Motor neuron (in vitro differentiated cells): Measurements from ENCODE around the gene CCL23. TPM values are rescaled to one million over a fixed set of nuclear protein-coding genes. Genes with fewer than 3 reads are reported as not detected.

Source experiments
- ATAC-seq, 8 experiments: fragments of 200-7000 bp; cut with Tn5 transposase; replicated peaks in 6 of 8; 2 replicates each; pipeline ENCODE4 v1.8.0; 2021; ENCODE audit warnings: mild to moderate bottlenecking in 8 of 8, moderate library complexity in 8 of 8
- H3K27ac ChIP-seq, 2 donors: fragments of 250-450 bp; sonication (Bioruptor Pico); 2 replicates each; pipeline ENCODE4 v1.9.0; 2021; ENCODE audit warnings: antibody characterized with exemption in 2 of 2, mild to moderate bottlenecking in 2 of 2, moderate library complexity in 1 of 2
- H3K4me1 ChIP-seq, 2 donors: fragments of 250-450 bp; sonication (Bioruptor Pico); replicated peaks in 1 of 2; 2 replicates each; pipeline ENCODE4 v1.6.1; 2021; ENCODE audit warnings: antibody characterized with exemption in 2 of 2, mild to moderate bottlenecking in 2 of 2, moderate library complexity in 1 of 2
- H3K4me3 ChIP-seq, 5 donors: fragments of 250-450 bp; sonication (Bioruptor Pico); 2 replicates each; pipeline ENCODE4 v1.9.0; 2021; ENCODE audit warnings: antibody characterized with exemption in 5 of 5, mild to moderate bottlenecking in 5 of 5, moderate library complexity in 4 of 5
- WGBS, 10 experiments: fragments of 450-650 bp; shearing (Covaris generic); methylation state at CpG; one replicate each; pipeline ENCODE4 v1.0.0; 2022; 5-methylcytosine and 5-hydroxymethylcytosine counted together
- in situ Hi-C, 9 experiments: fragments of 400-800 bp; cut with MboI; loops; one replicate each; pipeline ENCODE4 v1.15.0; 2021; ENCODE audit warnings: low sequenced_read_pairs in 9 of 9, low pct_unique_long_range_greater_than_20kb in 2 of 9; ENCODE audit not compliant: unreplicated experiment in 9 of 9
- total RNA-seq, 8 experiments: library from RNA; unstranded; fragments of 300-600 nt; gene quantifications; 2 replicates each; pipeline versions ENCODE4 v1.2.3 to v1.2.4, GENCODE V29; 2022

CCL23 gene, protein sequence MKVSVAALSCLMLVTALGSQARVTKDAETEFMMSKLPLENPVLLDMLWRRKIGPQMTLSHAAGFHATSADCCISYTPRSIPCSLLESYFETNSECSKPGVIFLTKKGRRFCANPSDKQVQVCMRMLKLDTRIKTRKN
- not detected for total RNA-seq

DNA sequence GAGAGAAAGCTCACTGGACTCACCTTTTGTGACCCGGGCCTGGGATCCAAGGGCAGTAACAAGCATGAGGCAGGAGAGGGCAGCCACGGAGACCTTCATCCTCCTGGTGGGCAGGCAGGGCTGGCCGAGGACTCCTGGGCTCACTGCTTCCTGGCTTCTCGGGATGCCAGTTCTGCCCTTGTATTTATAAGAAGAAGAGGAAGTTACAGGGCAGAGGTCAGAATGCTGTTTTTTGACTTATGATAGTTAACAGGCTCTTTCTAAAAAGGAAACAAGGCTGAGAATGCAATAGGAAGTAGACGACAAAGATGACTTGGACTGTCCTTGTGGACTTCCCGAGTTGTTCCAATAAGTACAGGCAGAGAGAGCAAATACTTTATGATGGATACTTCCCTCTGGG is at the start of gene CCL23:
Gene CCL23 (minus strand): TSS at position 174 of the 400 bp plus-strand sequence. CDS start 75 bp downstream, at position 99.
- Histone ChIP-seq H3K4me1 (no peaks in the 10 kb centered on the region), H3K4me3 (no peak within 1 kb of the TSS), H3K27ac (no peak within 1 kb of the TSS)
- in situ Hi-C loops, result no loop called here
- no peak for ATAC-seq
- WGBS, 10 experiments, result 0 to 83% (median 39%) methylated on average over 1 to 6 of the region's 6 CpGs; no CpG with 5 or more reads in 2 of the 10 experiments

DNA sequence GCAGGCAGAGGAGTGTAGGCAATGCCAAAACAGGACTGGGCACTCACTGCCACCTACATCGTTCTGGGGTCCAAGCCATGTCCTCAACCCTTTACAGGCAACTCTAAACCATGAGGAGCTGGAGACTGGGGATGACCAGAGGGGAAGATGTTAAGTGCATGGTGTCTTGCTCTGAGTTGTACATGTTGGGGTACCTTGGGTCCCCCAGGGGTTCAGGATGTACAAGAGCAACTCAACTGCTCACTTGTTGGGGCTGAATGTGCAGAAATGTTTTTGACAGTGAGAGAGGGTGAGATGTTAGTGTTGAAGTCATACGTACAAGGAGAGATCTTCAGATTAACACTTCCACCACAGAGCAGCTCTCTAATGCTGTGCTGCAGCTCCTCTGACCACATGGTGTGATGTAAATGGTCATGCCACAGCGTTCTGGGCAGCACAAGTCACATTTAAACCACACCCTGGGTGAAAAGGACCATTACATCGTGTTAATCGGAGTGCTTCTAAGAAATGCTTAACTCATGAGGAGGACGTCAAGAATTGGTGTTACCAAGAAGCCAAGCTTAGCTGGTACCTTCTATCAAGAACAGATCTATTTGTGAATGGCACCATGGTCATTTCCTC is 48.7 kb upstream of the CCL23 start:
- WGBS, 10 experiments, result 10 to 96% (median 60%) methylated on average over 1 to 4 of the region's 6 CpGs; no CpG with 5 or more reads in 2 of the 10 experiments

DNA sequence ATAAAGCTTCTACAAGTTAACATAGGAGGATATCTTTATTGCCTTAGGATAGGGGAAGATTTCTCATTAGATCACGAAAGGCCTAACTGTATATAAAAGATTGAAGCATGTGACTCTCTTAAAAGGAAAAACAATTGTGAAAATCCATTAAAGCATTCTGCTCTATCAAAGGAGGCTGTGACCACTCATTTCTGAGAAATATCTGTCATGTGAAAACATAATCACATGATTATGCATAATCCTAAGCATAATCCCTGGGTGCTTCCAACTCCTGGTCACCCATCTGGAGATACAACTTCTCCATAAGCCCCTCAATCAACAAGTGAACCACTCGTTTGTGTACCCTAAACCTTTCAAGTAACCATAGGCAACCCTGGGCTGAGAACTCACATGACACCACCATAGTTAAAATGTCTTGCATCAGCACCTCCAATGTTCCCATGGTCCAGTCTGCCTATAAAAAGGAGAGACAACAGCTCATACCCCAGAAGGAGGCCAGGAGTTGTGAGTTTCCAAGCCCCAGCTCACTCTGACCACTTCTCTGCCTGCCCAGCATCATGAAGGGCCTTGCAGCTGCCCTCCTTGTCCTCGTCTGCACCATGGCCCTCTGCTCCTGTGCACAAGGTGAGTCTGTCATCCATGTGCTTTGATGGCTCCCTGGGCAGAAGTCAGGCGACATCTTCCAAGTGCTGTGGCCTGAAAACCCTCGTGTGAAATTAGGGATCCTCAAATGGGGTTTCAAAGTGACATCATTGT is 46.2 kb upstream of the CCL23 start, which contains the start of gene CCL18:
Gene CCL18 (plus strand): TSS at position 487 of the 756 bp plus-strand sequence. CDS start 71 bp downstream, at position 558.
- peak in 1 of 8 experiments; percentile 22 for ATAC-seq
- no peak within 1 kb of the TSS for H3K27ac ChIP-seq
- no peak within 1 kb of the TSS for H3K4me3 ChIP-seq
- no peaks in the 10 kb centered on the region for H3K4me1 ChIP-seq
- 0 to 100% (median 51%) methylated on average over 1 to 4 of the region's 5 CpGs for WGBS, 10 experiments
- in situ Hi-C loops, result no loop called here

More for the DNA sequence above, 48.7 kb upstream of the CCL23 start:
- in situ Hi-C loops, result no loop called here
- Histone ChIP-seq H3K4me3 (no peak overlapping the region), H3K4me1 (no peaks in the 10 kb centered on the region), H3K27ac (no peak overlapping the region)
- ATAC-seq, result peak in 1 of 8 experiments; percentile 38

DNA sequence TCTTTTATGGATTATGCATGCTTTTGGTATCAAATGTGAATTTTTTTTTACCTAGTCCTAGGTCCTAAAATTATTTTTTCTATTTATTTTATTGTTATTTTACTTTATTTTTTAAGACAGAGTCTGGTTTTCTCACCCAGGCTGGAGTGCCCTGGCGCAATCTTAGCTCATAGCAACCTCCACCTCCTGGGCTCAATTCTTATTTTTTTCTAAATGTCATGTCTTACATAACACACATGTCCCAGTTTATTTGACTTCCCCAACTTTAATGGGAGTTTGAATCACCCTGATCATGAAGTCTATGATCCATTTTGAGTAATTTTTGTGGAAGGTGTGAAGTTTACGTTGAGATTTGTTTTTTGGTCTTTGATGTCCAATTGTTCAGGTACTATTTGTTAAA is 43.0 kb upstream of the CCL23 start:
- no peak overlapping the region for H3K4me3 ChIP-seq
- no peaks in the 10 kb centered on the region for H3K4me1 ChIP-seq
- no peak overlapping the region for H3K27ac ChIP-seq
- WGBS, 10 experiments, result 5 to 100% (median 61%) methylated on average over 1 to 2 of the region's 2 CpGs; no CpG with 5 or more reads in 1 of the 10 experiments
- ATAC-seq, result no peak
- in situ Hi-C loops, result no loop called here

DNA sequence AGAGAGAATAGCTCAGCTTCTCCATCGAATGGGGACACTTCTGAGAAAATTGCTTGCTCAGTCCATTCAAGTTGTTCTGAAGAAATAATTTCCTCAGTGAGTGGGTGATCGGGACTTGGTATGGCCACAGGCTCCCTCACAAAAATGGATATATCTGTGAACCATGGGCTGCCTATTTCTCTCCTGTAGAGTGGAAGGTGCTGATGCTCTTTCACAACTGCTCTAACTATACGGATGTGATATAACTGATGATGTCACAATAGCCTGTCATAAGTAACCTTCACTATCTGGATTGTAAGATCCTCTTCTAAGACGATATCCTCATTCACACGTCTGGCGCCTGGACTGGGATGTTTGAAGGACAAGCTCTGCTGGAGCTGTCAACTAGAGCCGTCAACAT is 41.6 kb upstream of the CCL23 start:
- no peaks in the 10 kb centered on the region for H3K4me1 ChIP-seq
- WGBS, 10 experiments, result 0 to 94% (median 72%) methylated on average over 1 to 6 of the region's 7 CpGs; no CpG with 5 or more reads in 2 of the 10 experiments

DNA sequence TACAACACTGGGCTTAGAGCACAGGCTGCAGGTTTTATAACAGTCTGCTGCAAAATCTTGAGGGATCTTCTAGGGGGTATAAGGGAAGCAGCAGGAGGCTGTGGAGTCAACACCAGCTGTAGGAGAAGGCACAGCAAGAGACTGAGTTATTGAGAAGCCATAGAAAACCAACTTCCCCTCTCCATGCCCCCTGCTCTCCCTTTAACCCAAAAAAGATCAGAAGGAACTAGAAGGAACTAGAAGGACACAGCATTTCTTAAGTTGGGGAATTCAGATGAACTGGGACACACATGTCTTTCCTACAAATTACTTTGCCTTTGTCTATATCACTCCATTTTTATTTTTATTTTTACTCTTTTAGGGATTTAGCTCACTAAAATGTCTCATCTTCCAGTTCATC is 40.1 kb upstream of the CCL23 start:
- ATAC-seq, result no peak
- H3K4me1 ChIP-seq, result no peaks in the 10 kb centered on the region
- no peak overlapping the region for H3K27ac ChIP-seq
- in situ Hi-C loops, result no loop called here
- no peak overlapping the region for H3K4me3 ChIP-seq

More for the DNA sequence above, 41.6 kb upstream of the CCL23 start:
- no peak for ATAC-seq
- no peak overlapping the region for H3K27ac ChIP-seq
- in situ Hi-C loops, result no loop called here
- H3K4me3 ChIP-seq, result no peak overlapping the region

DNA sequence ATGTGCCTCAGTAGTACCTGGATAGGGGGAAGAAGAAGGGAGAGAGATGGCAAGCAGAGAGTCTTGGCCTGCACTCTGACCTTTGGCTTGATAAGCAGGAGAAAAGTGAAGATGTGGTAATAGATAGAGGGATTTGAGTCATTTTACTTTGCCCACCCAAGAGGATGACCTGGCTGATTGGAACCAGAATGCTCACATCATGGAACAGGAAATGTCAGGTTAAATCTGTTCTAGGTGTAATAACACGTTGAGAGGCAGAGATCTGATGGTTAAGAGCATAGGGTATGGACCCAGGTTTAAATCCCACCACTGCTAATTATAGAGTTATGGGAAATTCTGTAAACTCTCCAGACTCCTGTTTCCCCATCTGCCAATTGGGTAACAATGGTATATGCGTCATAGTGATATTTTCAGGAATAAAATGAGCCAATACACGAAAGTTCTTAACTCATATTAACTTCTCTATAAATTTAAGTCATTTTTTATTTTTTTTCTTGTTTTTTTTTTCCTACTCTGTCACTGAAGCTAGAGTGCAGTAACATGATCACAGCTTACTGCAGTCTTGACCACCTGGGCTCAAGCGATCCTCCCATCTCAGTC is 38.2 kb upstream of the CCL23 start:
- H3K27ac ChIP-seq, result no peak overlapping the region
- WGBS, 10 experiments, result 28 to 83% (median 59%) methylated on average over 1 to 4 of the region's 4 CpGs
- H3K4me1 ChIP-seq, result no peaks in the 10 kb centered on the region
- no peak for ATAC-seq
- H3K4me3 ChIP-seq, result no peak overlapping the region
- in situ Hi-C loops, result no loop called here

DNA sequence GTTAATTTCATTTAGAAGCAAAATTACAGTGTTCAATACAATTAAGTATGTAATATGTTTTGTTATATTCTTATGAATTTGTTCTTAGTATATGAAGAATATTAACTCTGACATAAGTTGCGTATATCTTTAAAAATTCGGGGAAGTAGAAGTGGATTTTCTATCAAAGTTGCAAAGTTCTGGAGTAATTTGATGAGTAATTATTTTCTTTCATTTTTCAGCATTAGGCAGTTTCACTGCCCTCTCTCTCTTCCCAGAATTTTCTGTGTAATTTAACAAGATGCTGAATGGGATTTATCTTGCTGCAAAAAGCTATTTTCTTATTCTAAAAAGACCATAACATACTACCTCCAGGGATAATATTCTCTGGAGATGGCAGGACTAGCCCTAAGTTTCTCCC is 37.4 kb upstream of the CCL23 start:
- no peak overlapping the region for H3K4me3 ChIP-seq
- in situ Hi-C loops, result no loop called here
- no peaks in the 10 kb centered on the region for H3K4me1 ChIP-seq
- ATAC-seq, result no peak
- H3K27ac ChIP-seq, result no peak overlapping the region
- WGBS, 10 experiments, result 0 to 86% (median 60%) methylated on average over 2 of the region's 2 CpGs; no CpG with 5 or more reads in 2 of the 10 experiments

DNA sequence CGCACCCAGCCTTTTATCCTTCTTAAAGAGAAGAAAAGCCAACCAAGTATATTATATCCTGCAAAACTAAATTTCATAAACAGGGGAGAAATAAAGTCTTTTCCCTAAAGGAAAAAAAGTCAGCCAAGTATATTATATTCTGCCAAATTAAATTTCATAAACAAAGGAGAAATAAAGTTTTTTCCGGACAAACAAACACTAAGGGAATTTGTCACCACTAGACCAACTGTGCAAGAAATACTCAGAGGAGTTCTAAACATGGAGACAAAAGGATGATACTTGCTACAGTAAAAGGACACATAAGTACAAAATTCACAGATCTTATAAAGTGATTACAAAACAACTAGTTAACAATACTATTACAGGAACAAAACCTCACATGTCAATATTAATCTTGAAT is 31.9 kb upstream of the CCL23 start:
- in situ Hi-C loops, result no loop called here
- ATAC-seq, result no peak
- WGBS, 10 experiments, result 25 to 100% (median 93%) methylated on average over 1 to 2 of the region's 2 CpGs; no CpG with 5 or more reads in 6 of the 10 experiments
- no peaks in the 10 kb centered on the region for H3K4me1 ChIP-seq
- no peak overlapping the region for H3K27ac ChIP-seq
- no peak overlapping the region for H3K4me3 ChIP-seq

DNA sequence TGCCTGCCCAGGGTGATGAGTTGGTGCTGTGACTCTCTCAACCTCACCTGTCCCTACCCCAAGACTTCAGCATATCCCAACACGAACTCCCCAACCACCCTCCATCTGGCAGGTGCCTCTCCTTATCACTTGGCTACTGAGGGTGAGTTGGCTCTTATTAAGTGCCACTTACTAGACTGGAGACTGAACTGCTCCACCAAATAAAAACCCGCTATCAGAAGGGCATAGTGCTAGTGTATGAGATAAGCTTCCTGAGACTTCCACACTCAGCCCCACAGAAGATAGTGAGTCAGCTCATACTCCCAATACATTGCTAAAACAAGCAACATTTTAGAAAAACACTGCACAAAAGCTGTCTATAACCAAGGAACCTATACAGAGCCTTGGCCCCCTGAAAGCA is 30.3 kb upstream of the CCL23 start:
- Histone ChIP-seq H3K4me3 (no peak overlapping the region), H3K27ac (no peak overlapping the region), H3K4me1 (no peaks in the 10 kb centered on the region)
- WGBS, 10 experiments, result 0 to 75% (median 39%) methylated on average over 1 to 2 of the region's 2 CpGs; no CpG with 5 or more reads in 4 of the 10 experiments
- in situ Hi-C loops, result no loop called here
- ATAC-seq, result no peak

DNA sequence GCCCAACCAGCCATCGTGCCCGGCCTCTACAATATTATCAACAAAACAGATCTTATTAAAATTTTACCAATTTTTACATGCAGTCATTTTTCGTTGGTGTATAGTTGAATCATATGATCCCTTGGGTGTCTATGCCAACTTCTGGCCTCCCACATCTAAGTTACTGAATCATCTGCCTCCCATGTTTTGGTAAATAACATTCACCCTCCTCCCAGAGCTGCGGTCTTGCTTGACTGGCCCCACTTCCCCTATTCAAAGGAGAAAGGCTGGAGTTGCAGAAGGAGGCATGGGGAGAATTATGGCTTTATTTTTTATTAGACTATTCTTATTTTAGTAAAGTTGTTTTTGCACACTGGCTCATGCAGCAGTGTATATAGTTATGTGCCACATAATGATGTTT is 18.5 kb upstream of the CCL23 start:
- Histone ChIP-seq H3K4me3 (no peak overlapping the region), H3K27ac (no peak overlapping the region), H3K4me1 (no peaks in the 10 kb centered on the region)
- no peak for ATAC-seq
- in situ Hi-C loops, result no loop called here
- WGBS, 10 experiments, result 50 to 100% (median 82%) methylated on average over 1 to 3 of the region's 4 CpGs; no CpG with 5 or more reads in 6 of the 10 experiments

DNA sequence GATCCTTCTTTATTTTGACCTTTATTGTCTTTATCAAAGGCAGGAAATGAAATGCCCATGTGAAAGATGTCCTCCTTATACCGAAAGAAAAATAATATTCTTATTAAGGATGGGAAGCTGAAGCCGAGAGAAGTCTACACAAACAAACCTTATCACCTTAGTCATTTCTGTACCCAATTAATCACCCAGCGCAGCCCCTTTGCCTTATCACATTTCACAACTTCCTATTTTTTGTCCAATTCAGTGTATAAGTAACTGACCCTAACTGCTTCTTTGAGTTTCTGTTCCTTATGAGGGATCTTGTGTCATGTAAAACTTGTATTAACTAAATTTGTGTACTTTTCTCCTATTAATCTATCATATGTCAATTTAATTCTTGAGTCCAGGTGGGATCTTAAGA is 16.4 kb upstream of the CCL23 start:
- peaks cover 0 to 11% of the 10 kb centered on the region in 2 donors for H3K4me1 ChIP-seq
- no peak for ATAC-seq
- H3K27ac ChIP-seq, result no peak overlapping the region
- H3K4me3 ChIP-seq, result no peak overlapping the region
- WGBS, 10 experiments, result 0 to 100% (median 82%) methylated on average over 1 to 3 of the region's 3 CpGs
- in situ Hi-C loops, result no loop called here

DNA sequence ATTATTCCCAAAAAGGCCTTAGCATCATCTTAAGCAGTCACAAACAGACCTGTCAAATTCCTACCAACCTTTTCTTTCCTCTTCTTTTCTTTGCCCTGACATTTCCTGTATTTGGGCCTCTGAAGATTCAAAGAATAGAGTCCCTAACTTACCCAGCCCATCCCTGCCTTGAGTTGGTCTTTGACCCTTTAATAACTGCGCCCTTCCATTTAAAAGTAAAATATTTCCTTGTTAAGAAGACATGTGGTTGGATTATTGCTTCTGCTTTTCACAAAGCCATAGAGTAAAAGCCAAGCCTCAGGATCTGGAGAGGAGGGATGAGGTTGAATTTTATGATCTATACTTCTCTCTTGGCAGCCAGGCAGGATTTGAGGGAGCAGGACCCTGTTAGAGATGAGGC is 13.2 kb upstream of the CCL23 start:
- H3K4me1 ChIP-seq, result peaks cover 0 to 11% of the 10 kb centered on the region in 2 donors
- WGBS, 10 experiments, result 0 to 100% (median 67%) methylated on average over 1 of the region's 1 CpG; no CpG with 5 or more reads in 3 of the 10 experiments
- no peak overlapping the region for H3K4me3 ChIP-seq
- no peak for ATAC-seq
- in situ Hi-C loops, result no loop called here
- H3K27ac ChIP-seq, result no peak overlapping the region
